COLO668 (cell line): ENCODE results near the gene RANBP9.

Source experiments
- DNase-seq: peaks from one replicate; lab custom pipeline; 2025; ENCODE audit not compliant: unreplicated experiment; lab: John Stamatoyannopoulos, UW

The RANBP9 gene

GRCh38 chr6:13679996-13680395 lies 31.6 kb downstream of the RANBP9 start:
- no peak for DNase-seq

DNA sequence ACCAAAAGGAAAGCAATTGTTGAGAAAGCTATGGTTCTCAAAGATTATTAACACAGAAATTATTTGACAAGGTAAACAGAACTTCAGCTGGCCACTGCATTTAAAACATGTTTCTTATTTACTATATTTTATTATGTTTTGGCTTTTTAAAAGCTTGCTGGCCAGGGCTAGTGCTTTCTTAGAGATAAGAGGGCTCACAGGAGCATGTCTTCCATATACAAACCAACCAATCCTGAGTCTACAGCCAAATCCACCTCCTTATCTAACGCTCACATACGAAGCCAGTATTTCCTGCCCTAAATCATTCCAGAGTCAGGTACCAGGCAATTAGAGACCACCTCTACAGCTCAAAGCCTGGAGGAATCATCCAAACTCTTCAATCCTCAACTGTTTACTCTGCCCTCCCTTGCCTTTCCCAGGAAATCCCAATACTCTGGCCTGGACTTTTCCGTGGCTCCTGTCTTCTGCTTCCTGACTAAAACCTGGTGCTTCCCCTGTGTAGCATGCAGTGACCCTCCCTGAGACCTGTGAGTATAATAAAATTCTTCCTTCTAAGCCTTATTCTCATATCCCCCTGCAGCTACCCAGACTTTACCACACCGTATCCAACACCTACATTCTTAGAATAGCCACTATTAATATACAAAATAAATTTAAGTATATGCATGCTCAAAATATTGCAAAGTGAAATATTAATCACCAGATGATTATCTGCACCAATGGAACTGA lies 33.2 kb downstream of the RANBP9 start:
- DNase-seq: no peak

DNA sequence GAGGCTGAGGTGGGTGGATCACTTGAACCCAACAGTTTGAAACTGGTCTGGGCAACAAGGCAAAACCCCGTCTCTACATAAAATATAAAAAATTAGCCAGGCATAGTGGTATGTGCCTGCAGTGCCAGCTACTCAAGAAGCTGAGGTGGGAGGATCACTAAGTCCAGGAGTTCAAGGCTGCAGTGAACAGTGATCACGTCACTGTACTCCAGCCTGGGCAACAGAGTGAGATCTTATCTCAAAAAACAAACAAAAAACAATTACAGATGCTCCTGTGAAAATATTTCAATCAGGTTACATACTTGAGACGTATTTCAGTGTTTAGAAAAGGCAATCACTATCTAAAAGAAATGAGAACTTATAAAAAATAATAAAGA lies 33.8 kb downstream of the RANBP9 start:
- DNase-seq: no peak

DNA sequence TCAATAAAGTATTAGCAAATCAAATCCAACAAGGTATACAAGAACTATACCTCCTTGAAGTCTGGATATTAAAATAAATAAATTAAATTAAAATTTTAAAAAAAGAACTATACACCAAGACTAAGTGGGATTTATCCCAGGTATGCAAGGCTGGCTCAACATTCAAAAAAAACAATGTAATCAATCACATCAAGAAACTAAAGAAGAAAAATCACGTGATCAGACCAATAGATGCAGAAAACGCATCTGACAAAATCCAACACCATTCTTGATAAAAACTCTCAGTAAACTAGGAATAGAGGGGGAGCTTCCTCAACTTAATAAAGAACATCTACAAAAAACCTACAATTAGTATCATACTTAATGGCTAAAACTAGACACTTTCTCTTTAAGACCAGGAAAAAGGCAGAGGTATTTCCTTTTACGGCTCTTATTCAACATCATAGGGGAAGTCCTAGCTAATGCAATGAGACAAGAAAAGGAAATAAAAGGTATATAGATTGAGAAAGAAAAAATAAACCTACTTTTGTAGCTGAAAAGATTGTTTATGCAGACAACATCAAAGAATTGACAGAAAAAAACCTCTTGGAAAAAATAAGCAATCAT lies 35.0 kb downstream of the RANBP9 start:
- DNase-seq: no peak

GRCh38 chr6:13674533-13675190 lies 37.0 kb downstream of the RANBP9 start:
- DNase-seq: no peak

- no peak for DNase-seq
Observed at GRCh38 chr6:13673825-13674444, 37.7 kb downstream of the RANBP9 start.

DNA sequence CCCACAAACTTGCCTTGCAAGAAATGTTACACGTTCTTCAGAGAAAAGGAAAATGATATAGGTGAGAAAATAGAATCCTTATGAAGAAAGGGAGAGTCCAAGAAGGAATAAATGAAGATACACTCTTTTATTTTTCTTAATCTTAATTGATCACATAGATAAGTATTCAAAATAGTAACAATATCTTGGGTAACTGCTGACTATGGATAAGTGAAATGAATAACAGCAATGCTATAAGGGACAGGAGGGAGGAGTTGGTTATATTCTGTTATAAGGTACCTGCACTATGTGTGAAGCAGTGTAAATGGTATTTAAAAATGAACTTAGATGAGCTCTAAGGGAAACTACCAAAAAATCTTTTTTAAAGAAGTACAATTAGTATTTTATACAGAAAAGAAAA lies 38.3 kb downstream of the RANBP9 start:
- no peak for DNase-seq

DNA sequence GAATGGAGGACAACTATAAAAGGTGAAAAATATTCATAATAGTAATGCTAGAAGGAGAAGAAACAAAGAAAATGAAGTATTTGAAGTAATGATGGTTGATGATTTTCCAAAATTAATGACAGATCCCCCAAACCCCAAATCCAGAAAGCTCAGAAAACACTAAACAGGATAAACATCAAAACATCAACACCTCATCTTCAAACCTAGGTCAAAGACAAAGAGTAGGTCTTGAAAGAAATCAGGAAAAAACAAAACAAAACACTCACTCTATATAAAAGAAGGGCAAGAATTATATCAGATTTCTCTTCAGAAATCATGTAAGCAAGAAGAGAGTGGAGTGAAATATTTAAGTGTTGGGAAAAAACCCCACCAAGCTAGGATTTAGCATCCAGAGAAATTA lies 38.7 kb downstream of the RANBP9 start:
- no peak for DNase-seq

DNA sequence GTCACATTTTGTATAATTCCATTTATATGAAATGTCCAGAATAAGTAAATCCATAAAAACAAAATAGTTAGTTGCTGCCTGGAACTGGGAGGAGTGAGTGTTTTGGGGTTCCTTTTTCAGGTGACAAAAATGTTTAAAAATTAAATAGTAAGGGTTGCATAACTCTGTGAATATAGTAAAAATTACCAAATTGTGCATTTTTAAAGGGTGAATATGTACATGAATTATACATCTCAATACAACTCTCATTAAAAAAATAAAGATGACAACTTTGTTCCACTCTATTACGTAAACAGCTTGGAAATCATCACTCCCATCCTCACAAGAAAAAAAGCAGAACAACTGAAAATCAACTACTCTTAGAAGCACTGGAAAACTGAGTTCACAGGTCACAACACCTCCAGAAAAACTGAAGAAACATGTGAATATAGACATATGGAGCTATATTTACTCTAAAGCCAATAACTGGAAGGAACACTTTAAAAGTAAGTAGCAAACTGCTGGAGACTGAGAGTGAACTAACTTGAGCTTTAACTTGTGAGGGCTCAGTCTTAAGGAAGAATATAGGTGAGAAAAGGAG lies 40.0 kb downstream of the RANBP9 start:
- DNase-seq: no peak

DNA sequence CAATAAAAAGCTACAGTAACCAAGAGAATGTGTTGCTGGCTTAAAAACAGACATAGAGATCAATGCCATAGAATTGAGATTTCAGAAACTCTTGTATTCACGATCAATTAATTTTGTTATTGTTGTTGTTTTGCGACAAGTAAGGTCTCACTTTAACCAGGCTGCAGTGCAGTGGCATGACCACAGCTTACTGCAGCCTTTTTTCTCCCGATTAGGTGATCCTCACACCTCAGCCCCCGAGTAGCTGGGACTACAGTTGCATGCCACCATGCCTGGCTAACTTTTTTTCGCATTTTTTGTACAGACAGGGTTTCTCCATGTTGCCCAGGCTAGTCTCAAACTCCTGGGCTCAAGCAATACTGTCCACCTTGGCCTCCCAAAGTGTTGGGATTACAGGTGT lies 42.2 kb downstream of the RANBP9 start:
- DNase-seq: no peak

- no peak for DNase-seq
Observed at GRCh38 chr6:13668291-13668928, 43.2 kb downstream of the RANBP9 start.

- DNase-seq: no peak
Observed at GRCh38 chr6:13667655-13668054, 44.0 kb downstream of the RANBP9 start.

DNA sequence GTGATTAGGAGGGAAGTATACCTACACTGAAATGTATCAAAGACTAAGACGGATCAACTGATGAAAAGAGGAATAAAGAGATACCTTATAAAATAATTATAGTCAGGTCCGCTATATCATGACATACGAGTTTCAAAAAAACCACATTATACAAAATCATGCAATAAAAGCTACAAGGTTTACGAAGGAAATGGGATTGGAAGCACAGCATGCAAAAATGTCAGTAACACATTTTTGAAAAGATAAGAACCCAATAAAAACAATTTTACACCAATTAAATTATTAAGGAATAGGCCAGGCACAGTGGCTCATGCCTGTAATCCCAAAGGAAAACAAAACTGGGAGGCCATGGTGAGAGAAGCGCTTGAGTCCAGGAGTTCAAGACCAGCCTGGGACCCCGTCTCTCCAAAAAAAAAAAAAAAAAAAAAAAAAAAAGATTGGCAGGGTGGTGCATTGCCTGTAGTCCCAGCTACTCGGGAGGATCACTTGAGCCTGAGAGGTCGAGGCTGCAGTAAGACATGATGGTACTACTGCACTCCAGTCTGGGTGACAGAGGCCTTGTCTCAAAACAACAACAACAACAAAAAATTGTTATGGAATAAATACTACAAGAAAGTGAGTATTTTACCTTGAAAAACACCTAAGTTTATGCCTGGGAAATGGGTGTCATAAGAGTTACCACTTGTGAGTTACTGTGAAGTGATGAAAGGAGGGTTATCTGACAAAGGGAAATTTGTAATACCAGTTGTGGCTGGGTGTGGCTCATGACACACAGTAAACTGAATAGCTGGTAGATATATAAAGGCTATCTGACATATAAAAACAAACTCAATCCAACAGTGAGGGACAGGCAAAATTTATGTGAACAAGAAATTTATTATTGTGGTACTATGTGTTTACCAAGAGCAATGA lies 45.2 kb downstream of the RANBP9 start:
- no peak for DNase-seq

DNA sequence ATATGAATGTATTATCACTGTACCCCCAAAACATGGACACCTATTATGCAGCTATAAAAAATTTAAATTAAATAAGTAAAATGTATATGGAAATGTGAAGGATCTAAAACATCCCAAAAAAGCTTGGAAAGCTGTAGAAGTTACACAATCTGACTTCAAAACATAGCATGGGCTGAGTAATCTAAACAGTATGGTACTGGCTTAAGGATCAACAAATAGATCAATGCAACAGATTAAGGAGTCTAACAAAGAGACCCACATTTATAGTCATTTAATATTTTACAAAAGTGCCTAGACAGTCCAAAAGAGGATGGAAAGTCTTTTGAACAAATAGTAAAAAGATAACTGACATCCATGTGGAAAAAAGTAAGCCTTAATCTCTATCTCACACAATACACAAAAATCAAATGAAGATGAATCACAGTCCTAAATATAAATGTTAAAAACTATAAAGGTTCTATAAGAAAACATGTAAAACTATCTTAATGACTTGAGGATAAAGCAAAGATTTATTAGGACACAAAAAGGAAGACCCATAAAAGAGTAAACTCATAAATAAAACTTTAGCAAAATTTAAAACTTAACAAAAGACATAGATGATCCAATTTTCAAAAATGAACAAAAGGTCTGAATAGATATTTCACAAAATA lies 46.8 kb downstream of the RANBP9 start:
- DNase-seq: no peak

DNA sequence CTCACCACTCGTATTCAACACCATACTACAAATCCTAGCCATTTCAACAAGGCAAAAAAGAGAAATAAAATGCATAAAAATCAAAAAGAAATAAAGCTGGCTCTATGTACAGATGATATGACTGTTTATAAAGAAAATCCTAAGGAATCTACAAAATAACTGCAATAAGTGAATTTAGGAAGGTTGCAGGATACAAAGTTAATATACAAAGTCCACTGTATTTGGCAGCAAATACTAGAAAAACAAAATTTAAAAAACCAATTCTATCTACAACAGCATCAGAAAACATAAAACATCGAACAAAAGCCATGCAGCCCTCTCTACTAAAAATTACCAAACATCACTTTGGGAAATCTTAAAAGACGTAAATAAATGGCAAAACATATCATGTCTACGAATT lies 47.6 kb downstream of the RANBP9 start:
- no peak for DNase-seq

DNA sequence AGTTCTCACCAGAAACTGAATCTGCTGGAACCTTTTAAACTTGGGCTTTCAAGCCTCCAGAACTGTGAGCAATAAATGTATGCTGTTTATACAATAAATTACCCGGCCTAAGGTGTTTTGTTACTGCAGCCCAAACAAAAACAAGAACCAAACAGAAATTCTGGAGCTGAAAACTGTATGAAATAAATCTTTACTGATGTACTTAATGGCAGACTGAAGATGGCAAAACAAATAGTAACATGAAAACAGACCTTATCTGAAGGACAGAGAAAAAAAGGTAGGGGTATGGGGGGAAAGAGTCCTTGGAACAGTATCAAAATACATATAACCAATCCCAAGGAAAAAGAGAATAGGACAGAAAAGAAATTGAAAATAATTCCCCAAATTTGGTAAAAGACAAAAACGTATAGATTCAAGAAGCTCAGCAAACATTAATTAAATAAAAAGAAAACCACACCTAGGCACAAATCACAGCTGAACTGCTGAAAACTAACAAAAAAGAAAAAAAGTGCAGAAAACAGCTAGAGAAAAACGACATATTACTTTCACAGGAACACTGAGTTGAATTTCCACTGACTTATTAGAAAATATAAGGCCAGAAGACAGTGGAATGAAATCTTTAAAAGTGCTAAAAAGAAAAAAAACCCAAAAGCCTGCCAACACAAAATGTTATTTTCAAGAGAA lies 48.8 kb downstream of the RANBP9 start:
- no peak for DNase-seq

GRCh38 chr6:13661647-13662046 lies 50.0 kb downstream of the RANBP9 start:
- no peak for DNase-seq

GRCh38 chr6:13660893-13661292 lies 50.7 kb downstream of the RANBP9 start:
- DNase-seq: no peak

DNA sequence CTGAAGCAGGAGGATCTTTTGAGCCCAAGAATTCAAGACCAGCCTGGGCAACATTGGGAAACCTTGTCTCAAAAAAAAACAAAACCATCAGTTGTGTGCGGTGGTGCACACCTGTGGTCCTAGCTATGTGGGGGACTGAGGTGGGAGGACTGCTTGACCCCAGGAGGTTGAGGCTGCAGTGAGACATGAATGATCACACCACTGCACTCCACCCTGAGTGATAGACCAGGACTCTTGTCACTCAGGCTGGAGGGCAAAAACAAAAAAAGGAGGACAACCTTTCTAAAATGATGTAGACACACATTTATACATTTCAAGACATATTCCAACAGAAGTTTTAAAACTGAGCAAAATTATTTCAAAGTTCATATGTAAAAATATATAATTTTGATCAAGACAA lies 51.4 kb downstream of the RANBP9 start:
- DNase-seq: no peak
